ENCODE measurements around the gene ATF7IP.

The ATF7IP gene

DNA sequence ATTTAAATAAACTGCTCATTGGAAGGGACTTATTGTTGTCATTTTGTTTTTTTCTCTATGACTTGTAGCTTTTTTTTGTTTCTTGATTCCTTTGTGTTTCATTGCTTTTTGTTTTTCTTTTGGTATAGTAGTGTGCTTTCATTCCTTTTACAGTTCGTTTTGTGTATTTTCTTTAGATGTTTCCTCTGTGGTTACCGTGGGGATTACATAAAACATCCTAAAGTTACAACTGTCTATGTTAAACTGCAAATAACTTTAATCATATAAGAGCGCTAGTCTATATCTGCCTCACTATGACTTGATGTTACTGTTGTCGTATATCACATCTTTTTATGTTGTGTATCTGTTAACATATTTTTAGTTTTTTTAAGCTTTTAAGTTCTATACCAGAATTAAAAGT is 86.9 kb downstream of the ATF7IP start:
- Histone ChIP-seq H3K27ac (ENCODE audit: extremely low read depth, low read depth, low read length) (no peak overlapping the region), H3K4me1 (ENCODE audit: control insufficient read depth, insufficient read depth, low read length) (no peaks in the 10 kb centered on the region), H3K9me3 (ENCODE audit: control insufficient read depth, insufficient read depth, low read depth, low read length) (no peaks in the 10 kb centered on the region), H3K36me3 (ENCODE audit: control insufficient read depth in 2 of 2, insufficient read depth in 1 of 2, low read length in 2 of 2) (peaks cover 11 to 46% of the 10 kb centered on the region in 2 experiments), H3K4me3 (ENCODE audit: low read depth, low read length) (no peak overlapping the region)
- ChIA-PET CTCF (interaction anchor here (0.6 to 3.4 kb wide), 8 partner anchors 47 to 264 kb away, joined by 3 to 29 read pairs (median 3); no protein-coding TSS in a partner anchor), POLR2A (no interaction called here)
- TF ChIP-seq SALL2 (tag by site-specific recombination; IDR thresholded peaks at IDR 0.05; ENCODE audit: borderline replicate concordance) (no peak), ZNF555 (tag by site-specific recombination; conservative IDR thresholded peaks at IDR 0.05) (no peak), KLF10 (tag by site-specific recombination; IDR thresholded peaks at IDR 0.05) (no peak), ZNF704 (tag by site-specific recombination; IDR thresholded peaks at IDR 0.05) (no peak), ZNF404 (tag by site-specific recombination; IDR thresholded peaks at IDR 0.05) (no peak), ZNF341 (tag by site-specific recombination; IDR thresholded peaks at IDR 0.05; ENCODE audit: low read depth) (no peak), ZNF148 (tag by site-specific recombination; IDR thresholded peaks at IDR 0.05; ENCODE audit: borderline replicate concordance) (no peak), ZNF658 (tag by site-specific recombination; IDR thresholded peaks at IDR 0.05) (no peak), BCL6B (tag by site-specific recombination; IDR thresholded peaks at IDR 0.05) (no peak), ZNF530 (tag by site-specific recombination; IDR thresholded peaks at IDR 0.05; ENCODE audit: low read depth) (no peak), ZNF610 (tag by site-specific recombination; IDR thresholded peaks at IDR 0.05; ENCODE audit: borderline replicate concordance) (no peak), KLF16 (tag by site-specific recombination; IDR thresholded peaks at IDR 0.05) (no peak)

DNA sequence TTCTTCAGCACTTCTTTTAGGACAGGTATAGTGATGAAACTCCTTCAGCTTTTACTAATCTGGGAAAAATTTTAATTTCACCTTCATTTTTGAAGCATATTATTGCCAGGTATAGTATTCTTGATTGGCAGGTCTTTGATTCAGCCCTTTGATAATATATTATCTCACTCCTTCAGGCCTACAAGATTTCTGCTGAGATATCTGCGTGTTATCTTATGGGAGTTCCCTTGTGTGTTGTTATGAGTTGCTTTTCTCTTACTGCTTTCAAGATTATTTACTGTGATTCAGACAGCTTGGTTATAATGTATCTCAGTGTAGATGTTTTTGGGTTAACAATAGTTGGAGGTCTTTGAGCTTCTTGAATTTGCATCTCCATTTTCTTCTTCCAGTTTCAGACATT is 87.4 kb downstream of the ATF7IP start:
- TF ChIP-seq ZNF10 (tag by site-specific recombination; IDR thresholded peaks at IDR 0.05), result no peak
- no peak for TF ChIP-seq MZF1 (tag by site-specific recombination; IDR thresholded peaks at IDR 0.05; ENCODE audit: borderline replicate concordance)
- peak; percentile 24 for TF ChIP-seq SETDB1 (IDR thresholded peaks at IDR 0.05; ENCODE audit: insufficient read length, low read length)
- TF ChIP-seq ZNF335 (tag by site-specific recombination; conservative IDR thresholded peaks at IDR 0.05), result no peak
- no peak for TF ChIP-seq ZNF837 (tag by site-specific recombination; IDR thresholded peaks at IDR 0.05)
- TF ChIP-seq ZNF366 (tag by site-specific recombination; conservative IDR thresholded peaks at IDR 0.05), result no peak
- TF ChIP-seq ZNF138 (tag by site-specific recombination; IDR thresholded peaks at IDR 0.05; ENCODE audit: borderline replicate concordance), result no peak
- TF ChIP-seq HOXC10 (CRISPR knock-in tag; IDR thresholded peaks at IDR 0.05), result no peak
- Histone ChIP-seq H3K27ac (ENCODE audit: extremely low read depth, low read depth, low read length) (no peak overlapping the region), H3K4me3 (ENCODE audit: low read depth, low read length) (no peak overlapping the region), H3K36me3 (ENCODE audit: control insufficient read depth in 2 of 2, insufficient read depth in 1 of 2, low read length in 2 of 2) (peaks cover 14 to 44% of the 10 kb centered on the region in 2 experiments), H3K4me1 (ENCODE audit: control insufficient read depth, insufficient read depth, low read length) (no peaks in the 10 kb centered on the region), H3K9me3 (ENCODE audit: control insufficient read depth, insufficient read depth, low read depth, low read length) (no peaks in the 10 kb centered on the region)
- CTCF ChIA-PET, result interaction anchor here (0.6 to 3.4 kb wide), 12 partner anchors 10 to 263 kb away, joined by 3 to 29 read pairs (median 3); no protein-coding TSS in a partner anchor
- POLR2A ChIA-PET, result interaction anchor here (1.6 kb wide), 1 partner anchor 87 kb away, joined by 4 read pairs; the partner anchor contains the start of gene ATF7IP
